HG03139 (cell line): ENCODE results near the gene PDSS2.

ENCODE experiments used
- ATAC-seq: cut with Tn5 transposase; IDR thresholded peaks from one replicate; pipeline ENCODE4 v1.9.1; 2021; ENCODE audit not compliant: unreplicated experiment

PDSS2 gene

DNA sequence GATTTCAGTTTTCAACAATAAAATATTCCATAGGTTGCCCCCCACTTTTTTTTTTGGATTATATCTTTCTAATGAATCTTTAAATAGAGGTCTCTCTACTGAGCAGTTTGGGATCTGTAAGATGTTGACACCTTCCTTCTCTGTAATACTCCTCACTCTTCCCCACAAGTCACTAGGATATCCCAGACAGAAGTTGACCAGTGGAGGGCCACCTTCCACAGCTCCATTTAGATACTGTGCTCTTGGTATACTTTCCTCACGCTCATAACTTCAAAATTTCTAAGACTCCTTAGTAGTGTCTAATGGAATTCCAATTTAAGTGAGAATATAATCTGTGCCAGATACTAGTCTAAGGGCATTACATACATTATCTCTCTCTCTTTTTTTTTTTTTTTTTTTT, 185.1 kb downstream of the PDSS2 start:
- ATAC-seq = no peak

DNA sequence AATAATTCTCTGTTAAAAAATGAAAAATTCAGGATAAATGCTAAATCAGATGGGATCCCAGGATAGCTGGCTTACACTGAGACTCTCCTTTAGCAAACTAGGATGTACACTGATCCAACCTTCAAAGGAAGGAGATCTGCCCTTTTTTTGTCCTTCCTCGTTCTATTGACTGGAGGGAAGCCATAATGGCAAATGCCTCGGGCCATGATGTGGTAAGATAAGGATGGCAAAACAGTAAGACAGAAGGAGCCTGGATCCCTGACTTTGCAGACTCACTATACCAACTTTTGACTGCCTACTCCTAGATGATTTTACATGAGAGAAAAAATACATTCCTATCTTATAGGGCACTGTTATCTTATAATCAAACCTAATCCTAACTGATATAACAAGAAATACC, 187.1 kb downstream of the PDSS2 start:
- ATAC-seq = no peak

DNA sequence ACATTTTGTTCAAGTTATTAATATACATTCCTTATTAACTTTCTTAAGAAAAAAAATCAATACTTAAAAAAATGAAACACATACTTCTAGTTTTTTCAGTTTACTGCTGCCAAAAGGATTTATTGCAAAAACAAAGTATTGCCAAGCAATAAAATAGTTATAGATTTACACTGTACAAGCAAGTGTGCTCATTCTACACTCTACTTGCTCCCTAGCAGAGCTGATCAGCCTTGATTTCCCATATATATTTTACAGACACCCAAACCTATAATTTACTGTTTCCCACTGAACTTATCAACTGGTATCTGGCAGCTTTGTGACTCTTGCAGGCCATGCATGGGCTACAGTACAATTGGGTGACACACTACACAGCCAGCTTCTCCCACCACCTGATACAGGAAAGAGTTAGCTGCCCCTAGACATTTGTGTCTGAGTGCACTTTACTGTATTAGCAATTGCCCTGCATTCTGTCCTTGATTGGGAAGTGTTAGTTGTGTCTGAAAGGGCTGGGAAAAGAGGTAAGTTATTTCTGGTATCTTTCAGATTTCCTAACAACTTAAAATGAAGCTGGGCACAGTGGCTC, 188.1 kb downstream of the PDSS2 start:
- ATAC-seq = no peak

DNA sequence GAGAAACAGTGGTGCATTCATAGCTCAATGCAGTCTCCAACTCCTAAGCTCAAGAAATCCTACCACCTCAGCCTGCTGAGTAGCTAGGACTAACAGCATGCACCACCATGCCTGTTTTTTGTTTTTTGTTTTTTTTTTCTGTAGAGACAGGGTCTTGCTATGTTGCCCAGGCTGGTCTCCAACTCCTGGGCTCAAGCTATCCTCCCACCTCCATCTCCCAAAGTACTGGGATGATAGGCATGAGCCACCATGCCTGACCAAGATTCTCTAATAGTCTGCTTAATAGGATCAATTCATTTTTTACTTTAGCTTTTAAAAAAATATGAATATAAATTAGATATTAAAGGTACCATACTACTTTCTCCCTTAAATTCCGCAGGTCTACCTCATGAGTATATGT, 191.7 kb downstream of the PDSS2 start:
- no peak for ATAC-seq

DNA sequence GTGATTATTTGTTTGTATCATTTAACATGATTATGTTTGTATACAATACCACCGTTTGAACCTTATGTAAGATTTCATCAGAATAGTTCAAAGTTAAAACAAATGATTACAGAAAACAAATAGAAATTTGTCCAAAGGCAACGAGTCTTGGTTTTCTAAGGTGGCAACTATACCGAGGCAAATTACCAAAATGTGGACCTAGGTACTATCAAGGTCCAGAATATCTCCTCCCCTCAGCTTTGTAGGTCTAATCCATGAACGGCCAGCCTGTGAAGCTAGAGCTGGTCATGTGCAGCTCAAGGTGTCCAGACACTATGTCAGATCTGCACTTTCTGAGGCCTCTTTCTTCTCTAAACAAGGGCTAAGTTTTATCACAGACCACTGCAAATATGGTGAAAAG, 192.4 kb downstream of the PDSS2 start:
- no peak for ATAC-seq

DNA sequence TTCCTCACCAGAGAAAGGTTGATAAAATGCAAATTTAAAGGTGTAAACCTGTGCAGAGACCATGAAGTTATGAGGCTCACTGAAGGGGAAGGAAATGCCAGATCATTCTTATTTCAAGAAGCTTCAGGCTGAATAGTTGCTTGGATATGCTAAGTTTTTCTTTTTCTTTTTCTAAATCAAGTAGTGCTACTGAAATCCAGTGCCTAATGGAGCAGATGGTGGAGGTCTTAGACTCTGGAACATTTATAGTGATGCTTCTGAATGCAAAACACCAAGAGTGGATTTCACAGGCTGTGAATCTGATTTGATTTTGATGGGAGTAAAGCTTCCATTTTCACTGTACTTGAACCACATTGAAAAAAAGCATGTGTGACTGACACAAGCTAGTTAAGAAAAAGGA, 192.8 kb downstream of the PDSS2 start:
- no peak for ATAC-seq

DNA sequence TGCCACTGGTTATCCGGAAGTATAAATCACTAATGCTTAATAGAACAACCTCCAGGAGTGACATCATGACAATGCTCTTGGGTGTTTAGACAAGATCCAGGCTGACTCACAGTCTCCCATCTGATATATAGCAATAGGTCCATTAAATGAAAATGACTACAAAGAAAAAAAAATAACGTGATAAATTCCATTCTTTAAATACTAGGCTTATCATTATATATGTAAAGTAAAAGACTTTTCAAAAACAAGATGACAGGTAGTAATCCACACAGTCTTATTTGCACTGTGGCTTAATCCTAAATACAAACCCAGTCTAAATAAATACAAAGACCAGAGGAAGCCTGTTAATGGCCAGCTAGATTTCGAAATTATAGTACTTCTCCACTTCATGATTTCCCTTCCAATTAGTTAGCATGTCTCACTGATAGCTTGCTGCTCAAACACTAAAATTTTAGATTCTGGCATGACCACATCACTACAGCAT, 195.0 kb downstream of the PDSS2 start:
- ATAC-seq = no peak

DNA sequence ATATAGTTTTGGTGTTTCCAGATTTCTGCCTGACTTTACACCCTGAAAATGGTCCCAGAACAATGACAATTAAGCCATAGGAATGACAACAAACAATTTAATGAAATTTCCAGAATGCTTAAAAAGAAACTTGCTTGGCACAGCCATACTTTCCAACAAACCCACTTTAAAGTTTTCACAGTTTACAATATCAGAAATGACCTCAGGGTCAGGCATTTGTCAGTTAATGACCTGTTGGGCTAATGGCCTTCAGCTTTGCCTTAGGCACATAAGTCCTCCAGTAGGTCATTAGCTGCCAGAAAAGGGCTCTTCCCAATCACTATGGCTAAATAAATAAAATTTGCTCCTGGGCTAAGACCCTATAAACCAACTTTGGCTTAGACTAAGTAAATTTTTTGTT, 199.4 kb downstream of the PDSS2 start:
- no peak for ATAC-seq

DNA sequence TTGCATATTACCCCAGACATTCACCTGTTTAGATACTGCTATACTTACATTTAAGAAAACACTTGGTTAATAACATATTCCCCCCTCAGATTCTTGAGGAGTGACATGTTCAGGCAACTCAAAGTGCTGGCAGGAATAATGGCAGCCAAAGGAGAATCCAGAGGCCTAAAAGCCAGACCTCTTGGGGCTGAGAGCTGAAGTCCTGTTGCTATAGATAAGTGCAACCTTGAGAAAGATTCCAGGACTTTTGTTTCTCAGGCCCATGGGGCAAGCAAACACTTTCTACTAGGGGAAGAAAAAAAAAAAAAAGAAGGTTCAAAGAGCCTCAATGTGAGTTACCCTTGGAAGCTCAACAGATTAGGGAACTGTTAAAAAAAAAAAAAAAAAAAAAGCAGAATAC, 211.2 kb downstream of the PDSS2 start:
- no peak for ATAC-seq

DNA sequence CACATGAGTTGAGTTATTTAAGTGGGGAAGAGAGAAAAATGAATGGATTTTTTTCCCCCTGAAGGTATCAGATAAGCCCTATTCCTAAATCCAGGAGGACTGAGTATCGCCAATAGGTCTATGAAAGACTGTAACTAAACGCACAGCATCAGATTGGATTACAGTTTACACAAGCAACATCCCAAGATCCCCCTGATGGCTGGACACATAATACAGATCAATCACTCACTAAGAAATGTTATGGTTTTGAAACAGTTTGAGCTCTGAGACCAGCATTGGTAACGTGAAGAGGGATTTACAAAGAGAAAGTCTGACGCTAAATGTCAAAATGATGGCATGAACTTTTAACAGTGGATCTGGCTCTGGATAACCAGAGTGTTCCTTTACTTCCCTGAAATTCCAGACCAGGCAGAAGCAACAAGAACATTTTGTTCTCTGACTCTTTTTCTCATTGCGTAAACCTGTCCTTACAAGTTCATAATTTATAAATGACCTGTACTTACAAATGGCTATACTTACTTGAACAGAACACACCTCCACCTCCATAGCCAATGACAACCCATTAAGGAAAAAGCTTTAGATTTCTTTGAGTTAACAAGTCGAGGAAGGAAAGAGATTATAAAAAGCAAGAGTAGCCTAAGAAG, 212.3 kb downstream of the PDSS2 start:
- no peak for ATAC-seq

DNA sequence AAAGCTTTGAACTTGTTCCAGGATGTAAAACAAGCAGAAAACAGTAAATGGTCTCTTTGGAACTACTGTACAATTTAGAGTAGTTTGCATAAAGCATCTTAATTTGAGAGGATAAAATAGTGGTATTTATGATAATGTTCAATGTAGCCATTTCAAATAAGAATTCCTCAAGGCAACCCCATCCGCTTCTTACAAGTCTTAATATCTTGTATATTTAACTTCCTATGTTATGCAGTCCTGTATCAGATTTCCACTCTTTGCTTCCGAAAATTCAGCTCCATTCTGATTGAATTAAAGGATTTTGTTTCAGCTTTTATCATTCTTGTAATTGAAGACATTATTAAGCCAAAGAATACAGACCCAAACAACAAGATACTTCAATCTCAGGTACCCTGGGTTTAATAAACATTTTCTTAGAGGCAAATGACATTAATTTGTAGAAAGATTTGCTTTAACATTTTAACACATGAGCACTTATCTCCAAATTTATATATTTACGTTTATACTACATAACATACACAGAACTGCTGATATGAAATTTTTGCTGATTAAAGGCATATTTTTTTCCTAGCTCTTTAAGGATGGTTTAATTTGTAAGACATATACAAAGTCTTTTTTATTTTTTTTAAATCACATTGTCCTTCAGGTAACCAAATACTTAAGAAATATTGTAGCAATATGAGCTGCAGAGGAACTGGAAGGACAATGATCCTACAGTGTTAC, 213.0 kb downstream of the PDSS2 start:
- no peak for ATAC-seq

DNA sequence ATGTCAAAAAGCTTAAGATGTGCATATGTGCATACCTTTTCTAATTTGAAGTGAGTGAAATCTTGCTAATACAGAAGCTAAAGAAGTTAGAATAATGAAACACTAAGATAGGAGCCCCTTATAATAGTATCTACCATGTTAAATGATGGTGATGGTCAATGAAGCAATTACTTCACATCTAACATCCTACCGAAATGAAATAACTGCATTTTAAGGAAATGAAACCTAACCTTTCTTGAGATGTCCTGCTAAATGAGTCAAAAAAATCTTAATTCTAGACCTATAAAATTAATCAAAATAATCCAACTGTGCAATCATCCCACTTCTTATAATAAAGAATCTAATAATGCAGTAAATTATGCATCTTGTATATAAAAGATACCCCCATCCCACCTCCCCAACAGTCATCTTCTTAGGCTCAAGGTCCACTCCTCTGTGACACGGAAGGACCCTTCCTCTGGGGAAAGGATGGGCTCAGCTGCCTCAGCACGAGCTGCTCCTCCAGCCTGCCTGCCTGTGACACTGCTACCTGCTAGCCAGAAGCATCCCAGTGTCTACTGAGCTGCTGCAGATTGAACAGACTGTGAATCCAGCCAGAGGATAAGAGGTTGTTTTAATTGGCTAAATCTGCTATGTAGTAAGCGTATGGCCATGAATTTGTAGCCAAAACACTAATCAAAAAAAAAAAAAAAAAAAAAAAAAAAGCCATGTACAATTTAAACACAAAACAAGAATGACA, 214.5 kb downstream of the PDSS2 start:
- ATAC-seq = no peak

DNA sequence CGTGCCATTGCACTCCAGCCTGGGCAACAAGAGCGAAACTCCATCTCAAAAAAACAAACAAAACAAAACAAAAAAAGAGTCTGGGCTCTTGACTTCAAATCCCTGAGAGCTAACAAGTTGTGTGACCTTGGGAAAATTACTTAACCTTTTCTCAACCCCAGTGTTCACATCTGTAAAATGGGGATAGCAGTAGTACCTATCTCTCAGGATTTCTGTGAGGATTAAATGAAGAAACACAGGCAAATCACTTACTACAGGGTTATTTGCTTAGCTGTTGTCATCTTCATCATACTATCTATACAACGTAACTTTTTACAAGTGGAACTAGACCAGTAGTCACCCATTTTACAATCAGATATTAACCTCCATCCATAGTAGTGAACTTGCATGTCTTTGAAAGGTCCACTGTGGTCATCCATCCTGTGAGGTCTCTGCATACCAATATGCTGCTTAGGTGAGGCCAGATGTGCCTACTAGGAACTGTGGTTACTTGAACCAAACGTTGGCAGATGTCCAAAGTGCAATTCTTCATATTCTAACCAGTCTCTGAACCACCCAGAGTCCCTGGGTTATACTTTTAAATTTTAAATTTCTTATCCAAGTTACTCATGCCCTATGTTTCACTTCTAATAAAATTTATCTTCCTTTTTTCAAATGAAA, 215.2 kb downstream of the PDSS2 start:
- ATAC-seq = no peak

DNA sequence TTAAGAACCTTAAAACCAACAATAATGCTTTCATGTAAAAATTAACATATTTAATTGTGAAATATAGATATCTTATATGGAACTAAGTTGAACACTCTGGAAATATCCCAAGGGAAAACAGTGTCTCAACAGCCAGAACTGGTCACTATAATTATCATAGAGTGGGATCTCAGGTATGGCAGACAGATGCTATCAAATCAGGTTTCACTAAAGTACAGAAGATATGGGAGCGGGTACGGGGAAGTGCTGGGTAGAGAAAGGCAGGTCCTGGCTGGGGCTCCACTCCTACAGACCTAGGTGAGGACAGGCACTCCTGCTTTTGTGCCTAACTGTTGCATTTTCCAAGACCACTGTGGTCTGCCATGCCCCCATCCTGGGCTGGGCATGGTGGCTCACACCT, 215.9 kb downstream of the PDSS2 start:
- no peak for ATAC-seq

DNA sequence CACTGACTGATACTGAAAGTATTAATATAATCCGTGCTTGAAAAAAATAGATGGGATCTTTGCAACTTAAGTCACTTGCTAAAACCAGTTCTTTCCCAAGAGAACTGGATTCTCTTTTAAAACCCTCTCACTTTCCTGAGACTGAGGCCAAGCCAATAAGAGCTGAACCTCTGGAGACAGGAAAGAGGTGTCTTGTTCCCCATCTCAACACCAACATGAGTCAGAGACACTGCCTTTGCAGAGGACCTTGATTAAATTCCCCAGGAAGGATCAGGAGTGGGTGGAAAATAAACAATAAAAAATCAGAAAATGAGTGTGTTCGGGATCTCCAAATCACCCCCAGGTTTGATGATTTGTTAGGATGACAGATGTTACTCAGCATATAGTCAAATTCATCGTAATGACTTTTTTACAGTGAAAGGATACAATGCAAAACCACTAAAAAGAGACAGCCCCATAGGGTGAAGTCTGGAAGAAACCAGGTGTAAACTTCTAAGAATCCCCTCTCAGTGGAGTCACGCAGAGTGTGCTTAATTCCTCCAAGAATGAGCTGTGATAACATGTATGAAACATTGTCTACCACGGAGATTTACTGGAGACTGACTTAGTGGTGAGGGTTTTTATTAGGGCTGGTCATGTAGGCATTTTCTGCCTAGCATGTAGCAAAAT, 221.2 kb downstream of the PDSS2 start:
- ATAC-seq = no peak

DNA sequence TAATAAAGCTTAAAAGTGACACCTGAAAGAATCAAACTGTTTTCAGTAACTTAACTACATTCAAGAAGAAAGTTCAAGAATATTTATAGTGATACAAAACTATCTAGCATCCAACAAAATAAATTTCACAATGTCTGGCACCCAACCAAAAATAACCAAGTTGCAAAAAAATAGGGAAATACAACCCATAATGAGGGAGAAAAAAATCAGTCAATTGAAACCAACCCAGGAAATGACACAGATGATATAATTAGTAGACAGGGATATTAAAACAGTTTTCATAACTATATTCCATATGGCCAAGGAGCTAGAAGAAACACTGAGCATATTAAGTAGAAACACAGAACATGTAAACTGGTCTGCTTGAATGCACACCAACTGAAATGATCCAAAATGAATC, 223.9 kb downstream of the PDSS2 start:
- ATAC-seq = no peak

DNA sequence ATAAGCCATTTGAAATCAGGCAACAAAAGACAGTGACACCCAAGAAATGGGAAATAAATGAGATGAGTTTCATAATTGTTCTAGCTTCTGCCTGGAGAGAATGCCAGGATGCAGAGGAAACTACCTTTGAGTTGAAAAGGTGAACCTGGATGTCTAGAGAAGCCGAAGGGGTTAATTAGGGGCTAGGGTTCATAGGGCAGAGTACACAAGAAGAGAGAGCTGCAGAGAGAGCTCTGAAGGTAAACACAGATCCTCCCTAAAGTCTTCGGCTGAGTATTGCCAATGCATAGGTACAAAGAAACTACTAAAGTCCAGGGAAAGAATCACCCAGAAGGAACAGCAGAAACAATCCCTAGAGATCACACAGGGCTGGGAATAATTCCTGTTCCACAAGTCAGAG, 224.4 kb downstream of the PDSS2 start:
- ATAC-seq = no peak

DNA sequence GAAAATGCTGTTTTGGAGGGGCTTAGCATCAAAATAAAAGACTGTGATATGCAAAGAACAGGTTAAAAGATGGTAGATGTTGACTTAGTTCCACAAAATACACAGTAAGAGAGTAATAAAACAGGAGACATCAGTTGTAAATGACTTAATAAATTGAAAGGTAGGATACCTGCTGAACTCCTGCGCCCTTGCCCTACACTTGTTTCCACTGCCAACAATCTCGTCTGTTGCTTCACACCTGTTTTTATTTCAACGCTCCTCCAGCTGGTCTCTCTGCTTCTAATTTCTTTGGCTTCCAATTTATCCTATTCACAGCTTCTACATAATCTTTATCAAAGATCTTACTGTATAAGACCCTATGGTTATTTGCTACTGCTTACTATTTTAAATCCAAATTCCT, 228.1 kb downstream of the PDSS2 start:
- no peak for ATAC-seq

DNA sequence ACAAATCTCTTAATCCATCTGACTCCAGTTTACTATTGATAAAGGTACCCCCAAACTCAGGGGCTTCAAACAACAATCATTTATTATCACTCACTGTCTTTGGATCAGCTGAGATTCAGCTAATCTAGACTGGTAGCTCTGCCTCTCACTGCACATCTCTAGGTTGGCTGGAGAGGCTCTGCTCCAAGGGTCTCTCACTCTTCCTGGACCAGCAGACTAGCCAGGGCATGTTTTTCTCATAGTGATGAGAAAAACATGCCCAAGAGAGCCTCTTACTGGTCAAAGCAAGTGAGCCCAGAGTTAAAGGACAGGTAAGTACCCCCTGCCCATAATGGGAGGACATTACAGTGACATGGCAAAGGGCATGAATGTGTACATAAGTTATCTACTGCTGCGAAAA, 228.9 kb downstream of the PDSS2 start:
- no peak for ATAC-seq

DNA sequence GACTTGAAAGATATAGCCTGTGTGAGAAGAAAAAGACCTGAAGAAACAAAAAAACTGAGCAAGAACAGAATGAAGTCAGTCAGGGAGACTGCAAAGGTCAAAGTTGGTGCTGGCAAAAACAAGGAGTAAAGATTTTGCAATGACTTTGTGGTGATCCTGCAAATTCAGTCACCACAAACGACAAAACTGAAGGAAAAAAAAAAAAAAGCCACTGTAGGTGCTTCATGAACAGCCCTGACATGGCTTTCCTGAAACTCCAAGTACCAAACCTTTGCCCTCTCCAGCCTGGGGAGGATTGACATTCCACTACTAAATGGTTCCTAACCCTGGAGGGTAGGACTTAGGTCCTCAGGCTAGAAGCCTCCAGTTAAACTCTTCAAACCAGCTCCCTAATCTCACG, 229.3 kb downstream of the PDSS2 start:
- no peak for ATAC-seq

DNA sequence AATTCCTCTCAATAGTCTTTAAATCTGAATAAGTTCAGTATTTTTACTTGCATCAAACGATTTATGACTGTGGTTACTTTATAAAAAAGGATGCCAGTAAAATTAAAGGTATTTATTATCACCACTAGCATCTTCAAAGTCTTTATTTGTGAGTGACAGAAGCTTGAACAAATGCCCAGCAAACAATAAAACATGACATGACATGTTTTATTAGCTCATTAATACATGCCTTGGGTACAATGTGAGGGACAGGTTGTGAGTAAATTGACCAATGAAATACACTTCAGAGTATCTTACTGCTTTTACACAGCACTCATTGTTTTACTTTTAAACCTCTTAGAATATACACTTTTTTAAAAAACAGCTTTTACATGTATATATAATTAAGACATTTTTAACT, 230.6 kb downstream of the PDSS2 start:
- ATAC-seq = no peak
